H1 (cell line): ENCODE measurements around the gene MAGEA8. TPM values are rescaled to one million over a fixed set of nuclear protein-coding genes. Genes with fewer than 3 reads are reported as not detected.
A peak's percentile ranks its signal among the peaks of the same experiment; 100 is the strongest.

Experiments used
- CTCF ChIA-PET: fragments of 300-600 bp; sonication (Branson Sonifier 250); formaldehyde crosslinking; loops from one replicate; lab custom pipeline; 2021; ENCODE audit not compliant: partially characterized antibody; lab: Charles Lee
- POLR2A ChIA-PET: fragments of 300-600 bp; sonication (Branson Sonifier 250); formaldehyde crosslinking; loops from one replicate; lab custom pipeline; 2021; ENCODE audit warnings: inconsistent platforms; ENCODE audit not compliant: partially characterized antibody; lab: Charles Lee
- DNase-seq, 2 experiments: peaks; one replicate each; pipeline versions ENCODE4 v3.0.0 to v3.0.0-alpha.2; 2010 to 2022; ENCODE audit warnings: low spot score in 2 of 2, low read depth in 1 of 2, mixed read lengths in 1 of 2
- FAIRE-seq: peaks from 2 replicates; lab custom pipeline; 2011; peaks lifted over from hg19 to GRCh38; lab: Jason Lieb, UNC
- H2AFZ ChIP-seq: 2 replicates; pipeline ENCODE4 v1.8.1; 2012; ENCODE audit warnings: low read length, inconsistent platforms
- H2AK5ac ChIP-seq: 2 replicates; pipeline ENCODE4 v1.6.1; 2013; ENCODE audit warnings: low read depth, low read length
- H2BK120ac ChIP-seq: replicated peaks from 2 replicates; pipeline ENCODE3; 2013; ENCODE audit warnings: low read depth, low read length, inconsistent platforms
- H2BK12ac ChIP-seq: 2 replicates; pipeline ENCODE4 v1.6.1; 2013; ENCODE audit warnings: low read depth, low read length
- H2BK15ac ChIP-seq: 2 replicates; pipeline ENCODE4 v1.6.1; 2013; ENCODE audit warnings: low read length
- H2BK20ac ChIP-seq: 2 replicates; pipeline ENCODE4 v1.6.1; 2013; ENCODE audit warnings: low read length
- H2BK5ac ChIP-seq: 2 replicates; pipeline ENCODE4 v1.6.1; 2013; ENCODE audit warnings: low read depth, low read length
- H3K14ac ChIP-seq: 2 replicates; pipeline ENCODE4 v1.6.1; 2013; ENCODE audit warnings: inconsistent platforms; ENCODE audit not compliant: insufficient read length
- H3K18ac ChIP-seq: 2 replicates; pipeline ENCODE4 v1.6.1; 2013; ENCODE audit warnings: low read length; ENCODE audit errors: extremely low read depth
- H3K23ac ChIP-seq: 2 replicates; pipeline ENCODE4 v1.6.1; 2013; ENCODE audit warnings: inconsistent platforms; ENCODE audit not compliant: insufficient read length
- H3K23me2 ChIP-seq: 2 replicates; pipeline ENCODE4 v1.6.1; 2013; ENCODE audit warnings: low read depth, low read length
- H3K27ac ChIP-seq: 2 replicates; pipeline ENCODE4 v1.6.1; 2011; ENCODE audit warnings: low read depth, low read length, inconsistent platforms
- H3K27me3 ChIP-seq, 4 experiments: replicated peaks in 1 of 4; 1 replicate in 1 of 4; 2 replicates in 3 of 4; pipeline versions ENCODE4 v1.6.1 to v1.8.1; 2011 to 2013; ENCODE audit warnings: low read length in 3 of 4, mild to moderate bottlenecking in 3 of 4, inconsistent platforms in 2 of 4, mixed read lengths in 2 of 4, moderate library complexity in 1 of 4; ENCODE audit not compliant: control insufficient read depth in 3 of 4, insufficient read depth in 3 of 4; ENCODE audit errors: extremely low read depth in 1 of 4
- H3K36me3 ChIP-seq, 4 experiments: 2 replicates each; pipeline versions ENCODE4 v1.6.1 to v1.8.1; 2011 to 2013; ENCODE audit warnings: mild to moderate bottlenecking in 4 of 4, low read length in 3 of 4, moderate library complexity in 2 of 4, control low read depth in 1 of 4, inconsistent platforms in 1 of 4; ENCODE audit not compliant: insufficient read depth in 4 of 4, control insufficient read depth in 2 of 4
- H3K4ac ChIP-seq: replicated peaks from 2 replicates; pipeline ENCODE3; 2013; ENCODE audit warnings: low read length, low read depth, mixed read lengths, inconsistent platforms; ENCODE audit not compliant: insufficient read length
- H3K4me1 ChIP-seq, 4 experiments: replicated peaks in 1 of 4; 1 replicate in 1 of 4; 2 replicates in 3 of 4; pipeline versions ENCODE4 v1.6.1 to v1.8.1; 2011 to 2013; ENCODE audit warnings: low read length in 3 of 4, inconsistent platforms in 2 of 4, mixed read lengths in 1 of 4; ENCODE audit not compliant: insufficient read depth in 4 of 4, control insufficient read depth in 3 of 4
- H3K4me2 ChIP-seq, 2 experiments: 2 replicates each; pipeline versions ENCODE4 v1.6.1 to v1.8.1; 2011 to 2013; ENCODE audit warnings: low read depth in 2 of 2, low read length in 2 of 2, control low read depth in 1 of 2, inconsistent platforms in 1 of 2, mild to moderate bottlenecking in 1 of 2; ENCODE audit not compliant: insufficient read depth in 1 of 2
- H3K4me3 ChIP-seq, 4 experiments: fragments of 200-600, 300-600 bp in 1 of 4; sonication (generic), shearing (Covaris generic), sonication (Bioruptor Twin) in 1 of 4; 2 replicates each; pipeline versions ENCODE4 v1.5.1 to v1.8.1; 2011 to 2016; ENCODE audit warnings: low read length in 4 of 4, low read depth in 3 of 4, control low read depth in 2 of 4, inconsistent platforms in 2 of 4, mild to moderate bottlenecking in 2 of 4, mixed read lengths in 1 of 4, moderate library complexity in 1 of 4; ENCODE audit not compliant: insufficient read depth in 2 of 4; ENCODE audit errors: extremely low read depth in 1 of 4
- H3K56ac ChIP-seq: replicated peaks from 2 replicates; pipeline ENCODE3; 2013; ENCODE audit warnings: low read depth, mild to moderate bottlenecking, mixed read lengths, low read length, inconsistent platforms; ENCODE audit not compliant: insufficient read length
- H3K79me1 ChIP-seq: 2 replicates; pipeline ENCODE4 v1.6.1; 2013; ENCODE audit warnings: low read depth, low read length, control low read depth
- H3K79me2 ChIP-seq, 2 experiments: 2 replicates each; pipeline versions ENCODE4 v1.6.1 to v1.8.1; 2012 to 2013; ENCODE audit warnings: low read length in 2 of 2, mild to moderate bottlenecking in 2 of 2, inconsistent platforms in 1 of 2; ENCODE audit not compliant: insufficient read depth in 2 of 2, control insufficient read depth in 1 of 2
- H3K9ac ChIP-seq, 4 experiments: replicated peaks in 1 of 4; 1 replicate in 1 of 4; 2 replicates in 3 of 4; pipeline versions ENCODE4 v1.6.1 to v1.8.1; 2011 to 2013; ENCODE audit warnings: low read depth in 3 of 4, low read length in 3 of 4, control low read depth in 2 of 4, mild to moderate bottlenecking in 2 of 4, moderate library complexity in 2 of 4, inconsistent platforms in 1 of 4; ENCODE audit errors: extremely low read depth in 1 of 4
- H3K9me3 ChIP-seq, 2 experiments: 2 replicates each; pipeline versions ENCODE4 v1.6.1 to v1.8.1; 2012 to 2013; ENCODE audit warnings: mild to moderate bottlenecking in 2 of 2, moderate library complexity in 2 of 2, control low read depth in 1 of 2, inconsistent platforms in 1 of 2, low read depth in 1 of 2, low read length in 1 of 2, mixed read lengths in 1 of 2; ENCODE audit not compliant: insufficient read depth in 2 of 2
- H4K20me1 ChIP-seq, 2 experiments: replicated peaks in 1 of 2; 2 replicates each; pipeline versions ENCODE3 to v1.8.1; 2011 to 2013; ENCODE audit warnings: inconsistent platforms in 2 of 2, low read length in 2 of 2, mild to moderate bottlenecking in 1 of 2; ENCODE audit not compliant: insufficient read depth in 2 of 2, control insufficient read depth in 1 of 2
- H4K5ac ChIP-seq: 2 replicates; pipeline ENCODE4 v1.6.1; 2013; ENCODE audit warnings: low read length, low read depth, mixed read lengths, inconsistent platforms; ENCODE audit not compliant: insufficient read length
- H4K8ac ChIP-seq: 2 replicates; pipeline ENCODE4 v1.8.0; 2013; ENCODE audit warnings: mild to moderate bottlenecking, moderate library complexity, low read length, inconsistent platforms; ENCODE audit not compliant: insufficient read depth; ENCODE audit errors: extremely low read depth
- H4K91ac ChIP-seq: replicated peaks from 2 replicates; pipeline ENCODE3; 2013; ENCODE audit warnings: low read length, mixed read lengths, inconsistent platforms; ENCODE audit not compliant: insufficient read length
- CEBPB ChIP-seq: IDR thresholded peaks from 2 replicates; pipeline ENCODE4 v1.6.1; 2012; ENCODE audit warnings: low read depth, low read length
- CHD1 ChIP-seq: IDR thresholded peaks from 2 replicates; pipeline ENCODE4 v1.6.1; 2012; ENCODE audit warnings: low read depth, low read length, improper control_type of control experiment
- CREB1 ChIP-seq: IDR thresholded peaks from 2 replicates; pipeline ENCODE4 v1.6.1; 2012; ENCODE audit warnings: inconsistent platforms
- TBP ChIP-seq: IDR thresholded peaks from 2 replicates; pipeline ENCODE4 v1.6.1; 2011; ENCODE audit warnings: low read depth, low read length, improper control_type of control experiment
- polyA plus RNA-seq, 7 experiments: library from polyadenylated mRNA; depleted of rRNA in 3 of 7; stranded (reverse) in 5 of 7; unstranded in 2 of 7; fragments of >200 nt in 5 of 7; fragments of 200-250 nt in 2 of 7; gene quantifications; 1 replicate in 5 of 7; 2 replicates in 1 of 7; 4 replicates in 1 of 7; pipeline versions ENCODE4 v1.2.1 to v1.2.3, GENCODE V29; 2011 to 2013; ENCODE audit warnings: missing spikeins in 2 of 7, mixed read lengths in 2 of 7
- total RNA-seq: library from RNA; stranded (reverse); fragmentation: NEBNext Ultra II Directional; extraction: Animal tissue kit (Norgen Biotek cat#: 25700); gene quantifications from 2 replicates; pipeline ENCODE4 v1.2.1, GENCODE V29; 2021

MAGEA8 gene
- total and polyA plus RNA-seq, 2 of the 8 experiments (the other 6 are each of a cell fraction or from before 2014, with no cell fraction given) = not detected

GRCh38 chrX:149860445-149860844, 20.5 kb upstream of the MAGEA8 start:
- Histone ChIP-seq H4K5ac (no peak overlapping the region), H3K14ac (no peak overlapping the region), H3K79me1 (no peaks in the 10 kb centered on the region), H3K23me2 (no peaks in the 10 kb centered on the region), H3K9me3 (no peaks in the 10 kb centered on the region), H2AFZ (no peak overlapping the region), H2BK120ac (no peak overlapping the region), H3K4me2 (no peak overlapping the region), H4K91ac (no peak overlapping the region), H3K4me1 (no peaks in the 10 kb centered on the region; a peak in 1 of 7 replicates), H2BK12ac (no peak overlapping the region), H3K27me3 (no peaks in the 10 kb centered on the region), H2BK5ac (no peak overlapping the region), H3K18ac (no peak overlapping the region), H3K9ac (no peak overlapping the region), H2AK5ac (no peak overlapping the region), H3K36me3 (no peaks in the 10 kb centered on the region), H3K23ac (no peak overlapping the region), H3K56ac (no peak overlapping the region), H3K4me3 (no peak overlapping the region), H3K4ac (no peak overlapping the region), H4K20me1 (no peaks in the 10 kb centered on the region), H2BK20ac (no peak overlapping the region)
- ChIA-PET POLR2A (no interaction called here), CTCF (interaction anchor here (1.4 kb wide), 1 partner anchor 11 kb away, joined by 4 read pairs; no protein-coding TSS in a partner anchor)
- DNase-seq = no peak
- peak; percentile 39 for FAIRE-seq
- no peak for TF ChIP-seq CHD1
- TF ChIP-seq CREB1 = no peak
- TF ChIP-seq TBP = no peak
- no peak for TF ChIP-seq CEBPB
- TF ChIP-seq, all 59 proteins: peak for 0
- no peak overlapping the region for H4K8ac ChIP-seq
- no peak overlapping the region for H2BK15ac ChIP-seq
- H3K27ac ChIP-seq = no peak overlapping the region
- no peaks in the 10 kb centered on the region for H3K79me2 ChIP-seq
